ENCODE data around the gene SPX.

Gene SPX

GRCh38 chr12:21526053-21526452 lies at the start of gene SPX:
SPX (plus strand) TSS chr12:21526296; CDS start chr12:21526473, 177 bp downstream.
- Histone ChIP-seq H3K36me3 (ENCODE audit: control insufficient read depth, insufficient read depth, low read length) (no peaks in the 10 kb centered on the region), H3K4me3 (replicated peaks; ENCODE audit: low read depth, low read length) (no peak within 1 kb of the TSS; the same call in 1 of the 2 replicates), H3K27me3 (replicated peaks; ENCODE audit: control insufficient read depth, insufficient read depth, low read length) (no peaks in the 10 kb centered on the region; the same call in 1 of the 2 replicates)
- no peak for TF ChIP-seq CTCF (IDR thresholded peaks at IDR 0.05; ENCODE audit: insufficient read depth, low read length, poor library complexity, severe bottlenecking)
- DNase-seq (ENCODE audit: extremely low read depth, insufficient read length), result no peak

- Histone ChIP-seq H3K36me3 (ENCODE audit: control insufficient read depth, insufficient read depth, low read length) (peaks cover 12% of the 10 kb centered on the region), H3K27me3 (replicated peaks; ENCODE audit: control insufficient read depth, insufficient read depth, low read length) (no peaks in the 10 kb centered on the region), H3K4me3 (replicated peaks; ENCODE audit: low read depth, low read length) (no peak overlapping the region)
- TF ChIP-seq CTCF (IDR thresholded peaks at IDR 0.05; ENCODE audit: insufficient read depth, low read length, poor library complexity, severe bottlenecking), result no peak
- DNase-seq (ENCODE audit: extremely low read depth, insufficient read length), result no peak
Measured at GRCh38 chr12:21476949-21477348, 49.1 kb upstream of the SPX start.

GRCh38 chr12:21478756-21479455 lies 47.2 kb upstream of the SPX start:
- H3K36me3 ChIP-seq (ENCODE audit: control insufficient read depth, insufficient read depth, low read length), result peaks cover 12% of the 10 kb centered on the region

GRCh38 chr12:21483531-21483930 lies 42.6 kb upstream of the SPX start:
- Histone ChIP-seq H3K4me3 (replicated peaks; ENCODE audit: low read depth, low read length) (no peak overlapping the region), H3K36me3 (ENCODE audit: control insufficient read depth, insufficient read depth, low read length) (peaks cover 12% of the 10 kb centered on the region), H3K27me3 (replicated peaks; ENCODE audit: control insufficient read depth, insufficient read depth, low read length) (no peaks in the 10 kb centered on the region)
- no peak for DNase-seq (ENCODE audit: extremely low read depth, insufficient read length)
- no peak for TF ChIP-seq CTCF (IDR thresholded peaks at IDR 0.05; ENCODE audit: insufficient read depth, low read length, poor library complexity, severe bottlenecking)

More at GRCh38 chr12:21478756-21479455, 47.2 kb upstream of the SPX start:
- no peaks in the 10 kb centered on the region for H3K27me3 ChIP-seq (replicated peaks; ENCODE audit: control insufficient read depth, insufficient read depth, low read length)
- DNase-seq (ENCODE audit: extremely low read depth, insufficient read length), result no peak
- H3K4me3 ChIP-seq (replicated peaks; ENCODE audit: low read depth, low read length), result no peak overlapping the region
- TF ChIP-seq CTCF (IDR thresholded peaks at IDR 0.05; ENCODE audit: insufficient read depth, low read length, poor library complexity, severe bottlenecking), result no peak

- H3K4me3 ChIP-seq (replicated peaks; ENCODE audit: low read depth, low read length), result no peak overlapping the region
- peaks cover 3% of the 10 kb centered on the region for H3K36me3 ChIP-seq (ENCODE audit: control insufficient read depth, insufficient read depth, low read length)
- no peak for TF ChIP-seq CTCF (IDR thresholded peaks at IDR 0.05; ENCODE audit: insufficient read depth, low read length, poor library complexity, severe bottlenecking)
- no peak for DNase-seq (ENCODE audit: extremely low read depth, insufficient read length)
- H3K27me3 ChIP-seq (replicated peaks; ENCODE audit: control insufficient read depth, insufficient read depth, low read length), result no peaks in the 10 kb centered on the region
Measured at GRCh38 chr12:21485998-21486397, 40.1 kb upstream of the SPX start.
